Measurements from ENCODE around the gene NRXN3. TPM values are rescaled to one million over a fixed set of nuclear protein-coding genes. Genes with fewer than 3 reads are reported as not detected.

Gene NRXN3
- total RNA-seq, 2 donors from 2014 or later, result 1.3 to 2.3 TPM

GRCh38 chr14:79413734-79414428, 1243.7 kb downstream of the NRXN3 start:
- TF ChIP-seq CTCF (IDR thresholded peaks at IDR 0.05) (no peak), POLR2A (IDR thresholded peaks at IDR 0.05) (no peak)
- Histone ChIP-seq H3K27ac (no peak overlapping the region), H3K4me3 (no peak overlapping the region), H3K9me3 (no peaks in the 10 kb centered on the region), H3K4me1 (peaks cover 7% of the 10 kb centered on the region), H3K36me3 (replicated peaks in 1 of 2; ENCODE audit: insufficient read depth in 1 of 2, low read depth in 2 of 2) (no peaks in the 10 kb centered on the region), H3K27me3 (no peaks in the 10 kb centered on the region)
- no peak for ATAC-seq
- no peak for DNase-seq
- intact Hi-C loops (cut with DNase I), result no loop called here
- WGBS, 2 donors, result 75 to 76% methylated on average over 4 of the region's 4 CpGs

DNA sequence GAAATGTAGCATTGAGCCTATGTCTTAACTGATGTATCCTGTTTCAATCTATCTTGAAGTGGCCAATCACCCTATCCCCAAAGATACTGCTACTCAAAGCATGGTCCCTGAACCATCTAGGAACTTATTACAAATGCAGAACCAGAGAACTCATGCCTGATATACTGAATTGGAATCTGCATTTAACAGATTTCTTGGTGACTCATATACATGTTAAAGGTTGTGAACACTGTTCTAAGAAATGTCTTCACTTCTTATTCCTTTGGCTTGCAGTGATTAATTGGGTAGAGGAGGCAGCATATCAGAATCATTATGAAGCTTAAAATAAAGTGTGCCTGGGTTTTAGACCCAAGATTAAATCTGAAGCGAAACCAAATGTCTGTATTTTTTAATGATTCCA, 1245.6 kb downstream of the NRXN3 start:
- Histone ChIP-seq H3K4me3 (no peak overlapping the region), H3K27me3 (no peaks in the 10 kb centered on the region), H3K36me3 (replicated peaks in 1 of 2; ENCODE audit: insufficient read depth in 1 of 2, low read depth in 2 of 2) (no peaks in the 10 kb centered on the region), H3K4me1 (peaks cover 20% of the 10 kb centered on the region), H3K9me3 (no peaks in the 10 kb centered on the region), H3K27ac (no peak overlapping the region)
- TF ChIP-seq POLR2A (IDR thresholded peaks at IDR 0.05) (no peak), CTCF (IDR thresholded peaks at IDR 0.05) (no peak)
- intact Hi-C loops (cut with DNase I), result no loop called here
- WGBS, 2 donors, result 96 to 100% methylated on average over 1 of the region's 1 CpG
- ATAC-seq (no peak), DNase-seq (no peak)

GRCh38 chr14:79417961-79418360, 1247.8 kb downstream of the NRXN3 start:
- intact Hi-C loops (cut with DNase I), result no loop called here
- ATAC-seq, result no peak
- peaks cover 20% of the 10 kb centered on the region for H3K4me1 ChIP-seq

GRCh38 chr14:79418649-79419415, 1248.7 kb downstream of the NRXN3 start:
- H3K4me3 ChIP-seq, result no peak overlapping the region
- WGBS, 2 donors, result 76 to 82% methylated on average over 5 of the region's 5 CpGs
- H3K4me1 ChIP-seq, result peaks cover 15% of the 10 kb centered on the region
- no peak for DNase-seq
- no peak for TF ChIP-seq POLR2A (IDR thresholded peaks at IDR 0.05)
- TF ChIP-seq CTCF (IDR thresholded peaks at IDR 0.05), result no peak
- intact Hi-C loops (cut with DNase I), result no loop called here
- no peaks in the 10 kb centered on the region for H3K9me3 ChIP-seq
- H3K27ac ChIP-seq, result no peak overlapping the region
- no peaks in the 10 kb centered on the region for H3K27me3 ChIP-seq
- no peak for ATAC-seq
- no peaks in the 10 kb centered on the region for H3K36me3 ChIP-seq (replicated peaks in 1 of 2; ENCODE audit: insufficient read depth in 1 of 2, low read depth in 2 of 2)

More at GRCh38 chr14:79417961-79418360, 1247.8 kb downstream of the NRXN3 start:
- no peak for TF ChIP-seq POLR2A (IDR thresholded peaks at IDR 0.05)
- TF ChIP-seq CTCF (IDR thresholded peaks at IDR 0.05), result no peak
- Histone ChIP-seq H3K9me3 (no peaks in the 10 kb centered on the region), H3K36me3 (replicated peaks in 1 of 2; ENCODE audit: insufficient read depth in 1 of 2, low read depth in 2 of 2) (no peaks in the 10 kb centered on the region), H3K27ac (no peak overlapping the region), H3K4me3 (no peak overlapping the region), H3K27me3 (no peaks in the 10 kb centered on the region)
- 82 to 93% methylated on average over 2 of the region's 2 CpGs for WGBS, 2 donors
- no peak for DNase-seq

Data from body of pancreas (tissue), 4 donors.